Activated T-cell treated with anti-CD3 and anti-CD28 coated beads for 24 hours (primary cell): ENCODE data around the gene SOAT2.
"Not testable (repeated sequence)": the region's sequence is repeated elsewhere in the genome, so short reads cannot be mapped to it uniquely, and the experiment has no call there.

ENCODE experiments used
- DNase-seq: peaks from one replicate; pipeline ENCODE4 v3.0.0-alpha.2; 2020; ENCODE audit warnings: low read depth

Gene SOAT2

DNA sequence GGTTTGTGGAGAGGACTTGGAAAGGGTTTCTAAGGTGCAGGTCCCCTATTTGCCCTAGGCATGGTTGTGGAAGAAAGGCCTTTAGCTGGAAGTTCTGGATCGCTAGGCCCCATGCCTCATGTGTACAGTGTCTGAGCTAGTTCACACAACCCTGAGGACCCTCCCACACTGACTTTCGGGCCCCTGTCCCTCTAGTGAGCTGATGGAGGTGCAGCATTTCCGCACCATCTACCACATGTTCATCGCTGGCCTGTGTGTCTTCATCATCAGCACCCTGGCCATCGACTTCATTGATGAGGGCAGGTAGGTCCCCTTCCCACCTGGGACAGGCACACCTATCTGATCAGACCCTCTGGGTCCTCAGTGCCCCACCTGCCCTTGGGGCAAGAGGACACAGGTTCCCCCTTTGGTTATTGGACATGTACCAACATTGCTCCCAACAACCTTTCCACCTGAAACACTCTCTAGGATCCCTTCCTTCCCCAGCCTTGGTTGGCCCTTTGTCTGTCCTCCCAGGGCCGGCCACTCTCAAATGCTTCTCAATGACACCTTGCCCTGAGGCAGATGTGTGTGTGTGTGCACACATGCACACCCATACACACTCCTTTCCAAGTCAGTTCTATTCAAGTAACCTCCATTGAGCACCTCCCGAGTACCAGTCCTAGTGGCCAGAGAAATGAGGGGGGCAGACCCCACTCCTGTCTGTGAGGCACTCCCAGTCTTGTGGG, 2.6 kb downstream of the SOAT2 start:
- no peak for DNase-seq

DNA sequence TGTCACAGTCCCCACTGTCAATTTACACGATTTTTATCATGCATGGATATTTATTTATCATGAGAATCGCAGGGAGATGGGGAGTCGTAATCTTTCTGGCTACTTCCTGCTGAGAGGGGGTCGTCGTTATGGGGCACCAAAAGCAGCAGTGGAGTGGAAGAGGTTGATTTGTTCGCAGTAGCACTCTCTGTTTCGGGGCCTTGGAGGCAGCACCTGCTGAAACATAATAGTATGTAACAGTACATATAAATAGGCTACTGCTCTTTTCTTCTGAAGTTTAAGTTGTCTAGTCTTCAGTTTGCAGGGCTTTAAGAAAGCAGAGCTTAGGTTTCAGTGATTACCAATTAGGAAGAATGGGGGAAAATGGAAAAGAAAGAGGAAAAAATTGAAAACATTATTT, 3.8 kb downstream of the SOAT2 start:
- DNase-seq: no peak

DNA sequence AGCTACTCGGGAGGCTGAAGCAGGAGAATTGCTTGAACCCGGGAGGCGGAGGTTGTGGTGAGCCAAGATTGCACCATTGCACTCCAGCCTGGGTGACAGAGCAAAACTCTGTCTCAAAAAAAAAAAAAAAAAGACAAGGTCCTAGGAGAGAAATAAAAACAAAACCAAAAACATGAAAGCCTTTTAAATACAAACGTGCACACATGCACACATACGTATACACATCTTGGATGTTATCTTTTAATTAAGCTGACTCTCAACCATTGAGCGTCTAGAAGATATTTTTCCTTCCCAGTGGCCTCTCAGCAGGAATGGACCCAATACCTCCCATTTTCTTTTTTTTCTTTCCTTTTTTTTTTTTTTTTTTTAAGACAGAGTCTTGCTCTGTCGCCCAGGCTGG, 9.1 kb downstream of the SOAT2 start:
- not testable (repeated sequence) for DNase-seq

DNA sequence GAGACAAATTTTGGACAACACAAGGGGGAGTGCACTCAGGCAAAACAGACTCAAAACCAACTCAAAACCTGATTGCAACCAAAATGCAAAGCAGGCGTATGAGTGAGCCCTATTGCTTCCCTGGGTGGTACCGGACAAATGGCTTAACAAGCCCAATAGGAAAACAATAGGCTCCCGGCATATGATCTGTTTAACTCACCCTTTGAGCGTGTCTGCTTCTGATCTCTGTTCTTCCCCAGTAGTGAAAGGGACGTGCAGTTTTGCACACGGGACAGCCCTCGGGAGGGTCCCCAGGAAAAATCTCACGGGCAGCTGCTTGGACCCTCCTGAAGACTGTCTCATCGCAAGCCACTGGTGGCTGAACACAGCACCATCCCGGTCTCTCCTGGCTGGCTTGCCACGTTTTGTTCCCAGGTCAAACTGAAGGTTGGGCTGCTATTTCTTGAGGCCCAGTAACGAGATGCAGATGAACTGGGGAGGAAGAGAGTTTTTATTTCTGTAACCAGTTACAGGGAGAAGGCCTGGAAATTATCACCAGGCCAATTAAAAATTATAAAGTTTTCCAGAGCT, 9.9 kb downstream of the SOAT2 start:
- DNase-seq: no peak

DNA sequence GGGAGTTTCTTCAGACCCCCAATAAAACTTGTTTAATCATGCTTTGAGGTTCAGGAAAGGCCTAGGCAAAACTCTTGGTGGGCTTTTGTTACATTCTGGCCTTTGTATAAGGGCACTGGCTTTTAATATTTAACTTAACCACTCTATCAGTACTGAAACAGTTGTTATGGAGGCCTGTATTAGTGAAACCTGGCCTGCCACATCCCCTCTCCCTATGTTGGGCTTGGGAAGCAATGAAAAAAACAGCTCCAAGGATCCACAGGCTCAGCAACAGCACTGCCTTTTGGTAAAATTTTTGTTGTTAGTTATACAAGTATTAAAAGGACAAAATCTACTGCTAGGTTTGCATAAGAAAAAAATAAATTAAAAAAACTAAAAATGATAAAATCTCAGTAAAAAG, 10.7 kb downstream of the SOAT2 start:
- no peak for DNase-seq

DNA sequence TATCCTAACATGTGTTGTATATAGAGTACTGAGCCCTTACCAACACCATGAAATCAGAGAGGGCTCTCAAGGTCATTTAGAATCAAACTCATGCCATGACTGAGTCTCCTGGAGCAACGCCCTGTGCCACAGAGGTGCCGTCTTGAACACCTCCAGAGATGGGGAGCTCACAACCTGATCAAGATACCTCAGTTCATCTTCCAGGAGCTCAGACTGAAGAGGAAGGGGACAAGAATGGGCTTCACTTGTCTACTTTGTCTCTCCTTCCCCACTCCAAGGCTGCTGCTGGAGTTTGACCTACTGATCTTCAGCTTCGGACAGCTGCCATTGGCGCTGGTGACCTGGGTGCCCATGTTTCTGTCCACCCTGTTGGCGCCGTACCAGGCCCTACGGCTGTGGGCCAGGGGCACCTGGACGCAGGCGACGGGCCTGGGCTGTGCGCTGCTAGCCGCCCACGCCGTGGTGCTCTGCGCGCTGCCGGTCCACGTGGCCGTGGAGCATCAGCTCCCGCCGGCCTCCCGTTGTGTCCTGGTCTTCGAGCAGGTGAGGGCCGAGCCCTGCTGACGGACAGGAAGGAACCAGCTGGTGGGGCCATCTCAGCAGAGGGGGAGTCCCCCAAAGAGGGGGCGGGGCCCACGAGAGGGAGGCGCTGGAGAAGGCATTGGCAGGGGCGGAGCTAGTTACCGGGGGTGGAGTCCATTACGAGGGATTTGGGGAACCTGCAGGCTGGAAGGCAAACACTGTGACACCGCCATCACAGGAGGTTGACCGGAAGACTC, 12.0 kb downstream of the SOAT2 start:
- no peak for DNase-seq

DNA sequence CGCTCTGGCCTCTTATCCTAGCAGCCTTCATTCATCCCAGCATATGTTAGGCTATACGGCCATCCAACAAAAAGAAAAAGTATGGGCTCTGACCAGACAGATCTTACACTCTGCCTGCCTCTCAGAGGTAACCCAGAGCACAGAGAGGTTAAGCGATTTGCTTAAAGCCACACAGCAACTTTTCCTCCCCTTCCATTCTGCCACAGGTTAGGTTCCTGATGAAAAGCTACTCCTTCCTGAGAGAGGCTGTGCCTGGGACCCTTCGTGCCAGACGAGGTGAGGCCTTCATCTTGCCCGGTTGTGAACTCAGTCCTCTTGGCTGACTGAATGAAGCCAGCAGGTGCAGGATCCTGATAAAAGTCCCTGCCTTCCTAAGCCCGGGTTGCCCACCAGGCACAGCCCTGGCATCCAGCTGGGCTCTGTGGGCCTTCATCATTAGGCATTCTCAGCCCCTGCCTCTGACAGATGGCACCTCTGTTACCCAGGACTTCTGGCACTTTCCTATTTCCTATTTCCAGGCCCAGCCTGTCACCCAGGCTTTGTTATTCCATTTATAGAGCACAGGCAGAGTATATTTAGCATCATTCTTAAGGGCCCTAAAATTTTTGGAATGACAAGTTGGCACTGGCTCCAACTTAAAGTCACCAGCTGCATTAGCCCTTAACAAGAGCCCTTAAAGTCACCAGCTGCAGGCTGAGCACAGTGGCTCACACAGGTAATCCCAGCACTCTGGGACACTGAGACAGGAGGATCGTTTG, 12.8 kb downstream of the SOAT2 start:
- no peak for DNase-seq

DNA sequence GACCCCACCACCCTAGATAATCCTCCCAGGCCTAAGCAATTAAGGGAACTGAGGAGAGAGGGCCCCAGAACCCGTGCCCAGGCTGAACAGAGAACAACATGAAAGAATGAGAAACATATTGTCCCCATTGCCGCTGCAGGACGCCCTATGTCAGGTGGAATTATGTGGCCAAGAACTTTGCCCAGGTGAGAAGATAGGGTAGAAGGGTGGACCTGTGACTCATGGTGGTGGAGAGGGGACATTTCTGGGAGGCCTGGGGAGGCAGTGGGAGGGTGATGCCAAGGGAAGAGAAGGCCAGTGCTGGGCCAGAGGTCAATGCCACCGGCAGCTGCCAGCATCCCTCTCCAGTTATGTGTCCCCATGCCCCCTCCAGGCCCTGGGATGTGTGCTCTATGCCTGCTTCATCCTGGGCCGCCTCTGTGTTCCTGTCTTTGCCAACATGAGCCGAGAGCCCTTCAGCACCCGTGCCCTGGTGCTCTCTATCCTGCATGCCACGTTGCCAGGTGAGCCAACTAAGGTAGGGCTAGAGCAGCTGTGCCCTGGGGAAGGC, 15.5 kb downstream of the SOAT2 start:
- DNase-seq: no peak

DNA sequence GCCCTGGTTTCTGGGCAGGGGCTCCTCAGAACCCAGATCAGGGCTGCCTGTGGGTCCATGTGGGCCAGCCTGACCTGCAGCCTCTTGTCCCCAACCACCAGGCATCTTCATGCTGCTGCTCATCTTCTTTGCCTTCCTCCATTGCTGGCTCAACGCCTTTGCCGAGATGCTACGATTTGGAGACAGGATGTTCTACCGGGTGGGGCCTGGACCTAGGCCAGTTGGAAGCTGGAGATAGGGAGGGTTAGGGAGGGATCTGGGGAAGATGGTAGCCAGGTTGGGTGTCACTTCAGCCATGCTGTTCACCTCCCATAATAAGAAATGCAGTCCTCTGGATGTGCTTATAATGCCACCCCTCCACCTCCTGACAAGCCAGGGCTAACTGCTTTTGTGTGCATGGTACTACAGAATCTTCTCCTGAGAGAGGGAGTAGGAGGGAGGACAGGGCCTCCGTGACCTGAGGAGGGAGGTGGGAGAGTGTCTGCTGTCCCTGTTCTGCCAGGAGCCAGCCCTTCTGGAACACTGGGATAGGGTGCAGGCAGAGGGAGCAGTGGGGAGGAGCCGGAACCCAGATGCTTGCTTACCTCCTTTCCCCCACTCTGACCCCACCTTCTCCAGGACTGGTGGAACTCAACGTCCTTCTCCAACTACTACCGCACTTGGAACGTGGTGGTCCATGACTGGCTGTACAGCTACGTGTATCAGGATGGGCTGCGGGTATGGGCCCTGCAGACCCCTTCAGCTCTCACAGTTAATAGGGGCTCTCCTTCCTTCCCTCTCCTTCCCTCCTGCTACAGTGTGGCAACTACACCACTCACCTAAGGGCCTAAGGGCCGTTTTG, 17.6 kb downstream of the SOAT2 start:
- DNase-seq: no peak

DNA sequence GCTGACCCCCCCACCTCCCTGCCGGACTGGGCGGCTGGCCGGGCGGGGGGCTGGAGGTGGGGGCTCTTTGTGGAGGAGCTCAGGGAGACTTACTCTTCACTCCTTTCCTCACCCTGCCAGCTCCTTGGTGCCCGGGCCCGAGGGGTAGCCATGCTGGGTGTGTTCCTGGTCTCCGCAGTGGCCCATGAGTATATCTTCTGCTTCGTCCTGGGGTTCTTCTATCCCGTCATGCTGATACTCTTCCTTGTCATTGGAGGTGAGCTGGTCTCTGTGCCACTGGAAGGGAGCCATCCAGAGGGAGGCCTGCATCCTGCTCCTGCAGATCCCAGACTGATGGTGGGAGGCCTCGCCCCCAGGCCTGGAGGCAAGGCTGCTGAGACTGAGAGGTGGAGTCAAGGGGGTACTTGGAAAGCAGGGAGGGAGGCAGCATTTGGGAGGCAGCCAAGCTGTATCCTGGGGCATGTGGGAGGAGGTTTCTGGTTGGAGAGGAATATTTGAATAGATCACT, 19.7 kb downstream of the SOAT2 start:
- DNase-seq: no peak

DNA sequence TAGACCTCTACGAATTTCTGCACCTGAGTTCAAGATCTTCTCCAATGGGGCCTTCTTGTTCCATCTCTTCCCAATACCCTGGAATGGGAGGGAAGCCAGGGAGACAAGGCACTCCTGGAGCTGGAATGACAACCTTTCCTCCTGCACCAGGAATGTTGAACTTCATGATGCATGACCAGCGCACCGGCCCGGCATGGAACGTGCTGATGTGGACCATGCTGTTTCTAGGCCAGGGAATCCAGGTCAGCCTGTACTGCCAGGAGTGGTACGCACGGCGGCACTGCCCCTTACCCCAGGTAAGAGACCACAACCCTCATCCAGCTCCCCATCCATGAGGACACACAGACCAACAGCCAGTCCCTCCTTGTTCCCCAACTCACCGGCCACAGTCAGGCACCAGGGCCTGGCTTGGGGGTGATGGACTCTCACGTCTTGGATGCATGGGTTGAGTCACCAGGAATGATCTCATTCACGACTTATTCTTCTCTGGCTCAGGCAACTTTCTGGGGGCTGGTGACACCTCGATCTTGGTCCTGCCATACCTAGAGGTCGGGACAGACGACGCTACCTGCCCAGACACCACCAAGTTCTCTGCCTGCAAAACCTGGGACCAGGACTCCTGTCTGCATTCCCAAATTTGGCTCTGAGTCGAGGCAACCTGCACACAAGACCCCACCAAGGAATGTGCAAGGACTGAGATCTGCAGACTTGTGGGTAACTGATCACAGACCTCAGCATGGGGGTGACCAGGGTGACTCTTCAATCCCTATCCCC, 20.5 kb downstream of the SOAT2 start:
- no peak for DNase-seq

DNA sequence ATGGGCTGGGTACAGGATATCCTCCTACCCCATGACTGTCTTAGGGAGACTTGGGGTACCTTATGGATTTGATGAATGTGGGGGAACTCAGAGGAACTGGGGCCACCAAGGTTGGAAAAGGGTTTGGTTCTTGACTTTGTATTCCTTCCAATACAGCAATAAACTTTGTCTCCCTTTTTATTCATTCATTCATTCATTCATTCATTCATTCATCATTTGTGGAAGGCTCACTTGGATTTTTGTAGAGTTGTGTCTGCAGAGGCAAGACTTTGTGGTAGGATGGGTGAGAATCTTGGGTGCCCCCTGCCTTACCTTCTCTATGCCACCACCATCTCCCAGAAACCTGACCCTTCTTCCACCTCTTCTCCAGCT, 21.1 kb downstream of the SOAT2 start:
- DNase-seq: no peak

DNA sequence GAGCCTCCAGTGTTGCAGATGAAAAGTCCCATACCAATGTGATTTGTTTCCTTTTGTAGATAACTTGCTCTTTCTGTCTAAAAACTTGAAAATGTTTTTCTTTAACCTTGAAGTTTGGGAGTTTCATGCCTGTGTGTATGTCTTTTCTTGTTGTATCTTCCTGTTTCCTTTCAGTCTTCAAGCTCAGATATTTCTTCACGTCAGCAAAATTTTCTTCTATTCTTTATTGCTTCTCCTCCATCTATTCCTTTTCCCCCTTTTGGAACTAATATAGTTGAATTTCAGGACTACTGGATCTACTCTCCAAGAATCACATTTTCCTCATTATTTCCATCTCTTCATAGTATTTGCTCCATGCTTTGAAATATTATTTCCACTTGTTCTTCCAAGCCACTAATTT, 23.9 kb downstream of the SOAT2 start:
- DNase-seq: no peak

DNA sequence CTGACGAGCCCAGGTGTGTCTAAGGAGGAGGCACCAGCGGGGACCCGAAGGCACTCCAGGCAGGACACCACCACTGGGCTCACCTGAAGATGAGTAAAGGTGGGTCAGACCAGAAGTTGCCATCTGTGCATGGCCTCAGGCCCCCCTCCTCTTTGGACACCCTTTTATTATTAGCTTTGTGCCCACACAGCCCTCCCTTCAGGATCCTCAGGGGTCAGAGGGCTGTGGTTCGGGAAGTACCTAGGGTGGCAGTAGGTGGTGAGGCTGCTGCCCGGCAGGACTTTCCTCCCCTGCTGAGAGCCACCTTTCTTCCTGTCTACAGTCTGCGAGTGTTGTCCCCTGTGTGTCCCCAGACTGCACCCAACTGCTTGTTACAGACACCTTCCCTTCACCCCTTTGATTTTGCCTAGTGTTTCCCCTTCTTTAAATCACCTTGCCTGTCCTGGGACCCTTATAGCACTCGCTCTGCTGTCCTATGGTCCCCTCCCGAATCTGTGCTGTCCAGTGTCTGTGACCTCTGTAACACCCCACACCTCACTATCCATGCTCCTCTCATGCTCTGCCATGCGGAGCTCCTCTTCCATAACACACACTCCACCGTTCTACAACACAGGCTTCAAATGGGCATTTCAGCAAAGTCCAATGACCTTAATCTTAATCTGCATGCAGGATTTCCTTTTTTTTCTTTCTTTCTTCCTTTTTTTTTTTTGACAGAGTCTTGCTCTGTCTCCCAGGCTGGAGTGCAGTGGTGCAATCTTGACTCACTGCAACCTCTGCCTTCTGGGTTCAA, 25.7 kb downstream of the SOAT2 start:
- DNase-seq: no peak

DNA sequence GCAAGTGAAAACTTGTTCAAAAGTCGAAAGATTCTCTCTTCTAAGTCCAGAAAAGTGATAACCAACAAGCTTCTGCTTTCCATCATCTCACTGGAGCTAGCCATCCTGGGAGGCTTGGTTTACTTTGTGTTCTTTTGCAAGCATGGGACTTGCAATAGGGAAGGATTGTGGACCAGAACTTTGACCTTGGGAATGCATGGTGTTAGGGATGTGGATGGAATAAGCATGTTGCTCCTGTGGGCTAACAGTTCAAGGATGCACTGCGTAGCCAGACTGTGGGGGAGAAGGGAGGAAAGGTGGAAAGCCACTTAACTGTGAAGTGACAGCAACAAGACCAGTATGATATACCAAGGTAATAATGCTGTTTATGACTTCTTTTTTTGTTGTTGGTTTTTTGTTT, 28.6 kb downstream of the SOAT2 start:
- DNase-seq: no peak

DNA sequence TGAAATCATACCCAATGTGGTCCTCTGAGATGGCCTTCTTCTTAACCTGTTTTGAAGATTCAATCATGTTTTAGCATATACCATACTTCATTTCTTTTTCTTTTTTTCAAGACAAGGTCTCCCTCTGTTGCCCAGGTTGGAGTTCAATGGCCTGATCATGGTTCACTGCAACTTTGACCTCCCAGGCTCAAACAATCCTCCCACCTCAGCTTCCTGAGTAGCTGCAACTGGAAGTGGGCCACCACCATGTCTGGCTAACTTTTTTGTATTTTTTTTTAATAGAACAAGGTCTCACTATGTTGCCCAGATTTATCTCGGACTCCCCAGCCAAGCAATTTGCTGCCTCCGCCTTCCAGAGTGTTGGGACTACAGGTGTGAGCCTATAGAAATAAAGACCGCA, 30.4 kb downstream of the SOAT2 start:
- DNase-seq: no peak

DNA sequence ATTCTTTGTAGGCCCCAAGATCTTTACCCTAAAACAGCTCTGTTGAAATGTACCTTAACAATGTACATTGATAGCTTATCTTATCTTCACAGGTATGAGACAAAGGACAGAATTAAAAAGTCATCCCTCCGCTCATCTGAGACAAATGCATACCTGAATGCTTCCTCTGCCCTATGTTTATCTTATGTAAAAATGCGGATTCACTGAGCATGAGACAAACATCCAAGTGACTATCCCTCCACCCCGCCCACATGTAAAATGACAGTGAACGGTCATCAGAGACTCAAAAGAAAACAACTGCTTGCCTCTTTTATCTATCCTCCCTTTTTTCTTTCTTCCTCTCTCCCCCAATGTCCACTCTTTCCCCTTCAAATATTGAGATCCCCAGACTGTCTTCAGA, 40.1 kb downstream of the SOAT2 start:
- no peak for DNase-seq

DNA sequence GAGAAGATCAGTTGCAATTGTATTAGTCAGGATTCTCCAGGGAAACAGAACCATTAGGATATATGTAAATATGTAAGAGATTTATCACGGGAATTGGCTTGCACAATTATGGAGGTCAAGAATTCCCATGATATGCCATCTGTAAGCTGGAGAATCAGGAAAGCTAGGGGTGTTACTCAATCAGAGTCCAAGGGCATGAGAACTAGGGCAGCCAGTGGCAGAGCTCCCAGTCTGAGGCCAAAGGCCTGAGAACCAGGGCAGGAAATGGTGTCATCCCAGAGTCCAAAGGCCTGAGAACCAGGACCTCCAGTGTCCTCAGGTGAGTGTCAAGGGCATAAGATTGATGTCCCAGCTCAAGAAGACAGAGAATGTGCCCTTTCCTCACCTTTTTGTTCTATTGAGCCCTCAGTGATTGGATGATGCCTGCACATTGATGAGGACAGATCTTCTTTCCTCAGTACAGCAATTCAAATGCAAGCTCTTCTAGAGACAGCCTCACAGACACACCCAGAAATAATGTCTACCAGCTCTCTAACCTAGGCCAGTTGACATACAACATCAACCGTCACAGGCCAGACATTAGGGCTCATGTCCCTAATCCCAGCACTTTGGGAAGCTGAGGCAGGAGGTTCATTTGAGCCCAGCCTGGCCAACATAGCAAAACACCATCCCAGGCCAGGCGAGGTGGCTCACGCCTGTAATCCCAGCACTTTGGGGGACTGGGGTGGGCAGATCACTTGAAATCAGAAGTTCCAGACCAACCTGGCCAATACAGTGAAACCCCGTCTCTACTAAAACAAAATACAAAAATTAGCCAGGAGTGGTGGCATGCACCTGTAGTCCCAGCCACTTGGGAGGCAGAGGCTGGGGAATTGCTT, 42.3 kb downstream of the SOAT2 start:
- no peak for DNase-seq

DNA sequence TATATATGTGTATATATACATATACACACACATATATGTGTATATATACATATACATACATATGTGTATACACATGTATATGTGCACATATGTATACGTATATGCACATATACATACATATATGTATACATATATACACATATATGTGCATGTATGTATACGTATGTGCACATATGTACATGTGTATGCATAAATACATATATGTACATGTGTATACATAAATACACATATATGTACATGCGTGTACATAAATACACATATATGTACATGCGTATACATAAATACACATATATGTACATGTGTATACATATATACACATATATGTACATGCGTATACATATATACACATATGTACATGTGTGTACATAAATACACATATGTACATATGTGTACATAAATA, 43.9 kb downstream of the SOAT2 start:
- no peak for DNase-seq
